ENCODE measurements around the gene SPECC1L.
A peak's percentile ranks its signal among the peaks of the same experiment; 100 is the strongest.
"Not testable (repeated sequence)": the region's sequence is repeated elsewhere in the genome, so short reads cannot be mapped to it uniquely, and the experiment has no call there.

SPECC1L gene, protein sequence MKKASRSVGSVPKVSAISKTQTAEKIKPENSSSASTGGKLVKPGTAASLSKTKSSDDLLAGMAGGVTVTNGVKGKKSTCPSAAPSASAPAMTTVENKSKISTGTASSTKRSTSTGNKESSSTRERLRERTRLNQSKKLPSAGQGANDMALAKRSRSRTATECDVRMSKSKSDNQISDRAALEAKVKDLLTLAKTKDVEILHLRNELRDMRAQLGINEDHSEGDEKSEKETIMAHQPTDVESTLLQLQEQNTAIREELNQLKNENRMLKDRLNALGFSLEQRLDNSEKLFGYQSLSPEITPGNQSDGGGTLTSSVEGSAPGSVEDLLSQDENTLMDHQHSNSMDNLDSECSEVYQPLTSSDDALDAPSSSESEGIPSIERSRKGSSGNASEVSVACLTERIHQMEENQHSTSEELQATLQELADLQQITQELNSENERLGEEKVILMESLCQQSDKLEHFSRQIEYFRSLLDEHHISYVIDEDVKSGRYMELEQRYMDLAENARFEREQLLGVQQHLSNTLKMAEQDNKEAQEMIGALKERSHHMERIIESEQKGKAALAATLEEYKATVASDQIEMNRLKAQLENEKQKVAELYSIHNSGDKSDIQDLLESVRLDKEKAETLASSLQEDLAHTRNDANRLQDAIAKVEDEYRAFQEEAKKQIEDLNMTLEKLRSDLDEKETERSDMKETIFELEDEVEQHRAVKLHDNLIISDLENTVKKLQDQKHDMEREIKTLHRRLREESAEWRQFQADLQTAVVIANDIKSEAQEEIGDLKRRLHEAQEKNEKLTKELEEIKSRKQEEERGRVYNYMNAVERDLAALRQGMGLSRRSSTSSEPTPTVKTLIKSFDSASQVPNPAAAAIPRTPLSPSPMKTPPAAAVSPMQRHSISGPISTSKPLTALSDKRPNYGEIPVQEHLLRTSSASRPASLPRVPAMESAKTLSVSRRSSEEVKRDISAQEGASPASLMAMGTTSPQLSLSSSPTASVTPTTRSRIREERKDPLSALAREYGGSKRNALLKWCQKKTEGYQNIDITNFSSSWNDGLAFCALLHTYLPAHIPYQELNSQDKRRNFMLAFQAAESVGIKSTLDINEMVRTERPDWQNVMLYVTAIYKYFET

GRCh38 chr22:24270556-24271385 is at the start of gene SPECC1L:
SPECC1L (plus strand) TSS chr22:24270831; CDS start chr22:24302232, 31,401 bp downstream.
- FAIRE-seq: no peak

DNA sequence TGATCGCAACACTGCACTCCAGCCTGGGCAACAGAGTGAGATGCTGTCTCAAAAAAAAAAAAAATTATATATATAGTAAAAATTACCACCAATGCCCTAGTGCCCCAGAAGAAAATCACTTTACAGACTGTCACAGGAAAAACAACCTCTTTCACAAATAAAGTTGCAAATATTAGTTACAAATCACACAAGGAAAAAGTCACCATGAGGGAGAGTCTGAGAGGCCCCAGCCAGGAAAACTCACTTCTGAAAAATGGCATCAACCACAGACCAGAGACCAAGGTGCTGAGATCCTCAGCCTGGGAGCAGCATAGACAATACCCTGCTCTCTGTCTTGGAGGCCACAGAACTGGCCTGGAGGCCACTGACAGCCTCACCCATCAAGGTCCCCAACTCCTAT is 46.2 kb upstream of the SPECC1L start:
- FAIRE-seq (no peak), DNase-seq (ENCODE audit: insufficient read length, low spot score) (no peak)

More at GRCh38 chr22:24270556-24271385, at the start of gene SPECC1L:
- peak; percentile 83 for DNase-seq (ENCODE audit: insufficient read length, low spot score)

GRCh38 chr22:24225044-24225601 is 45.5 kb upstream of the SPECC1L start:
- FAIRE-seq (no peak), DNase-seq (ENCODE audit: insufficient read length, low spot score) (no peak)

DNA sequence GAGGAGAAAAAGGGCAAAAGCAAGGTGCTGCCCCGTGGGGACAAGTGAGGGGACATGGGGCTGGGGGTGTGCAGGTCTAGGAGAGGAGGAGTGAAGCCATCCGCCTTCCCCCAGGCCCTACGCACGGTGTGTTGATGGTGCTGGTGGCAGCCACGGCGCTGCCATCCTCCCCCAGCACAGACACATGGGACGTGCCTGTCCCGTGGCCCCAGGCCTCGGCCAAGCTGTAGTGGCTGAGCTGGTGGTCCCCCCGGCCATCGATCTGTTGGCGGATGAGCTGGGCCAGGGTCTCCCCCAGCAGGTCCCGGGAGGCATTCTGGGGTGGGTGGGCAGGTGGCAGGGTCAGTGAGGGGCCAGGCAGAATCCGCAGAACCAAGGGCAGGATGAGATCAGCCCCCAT is 44.7 kb upstream of the SPECC1L start:
- DNase-seq (ENCODE audit: insufficient read length, low spot score) (no peak), FAIRE-seq (no peak)

DNA sequence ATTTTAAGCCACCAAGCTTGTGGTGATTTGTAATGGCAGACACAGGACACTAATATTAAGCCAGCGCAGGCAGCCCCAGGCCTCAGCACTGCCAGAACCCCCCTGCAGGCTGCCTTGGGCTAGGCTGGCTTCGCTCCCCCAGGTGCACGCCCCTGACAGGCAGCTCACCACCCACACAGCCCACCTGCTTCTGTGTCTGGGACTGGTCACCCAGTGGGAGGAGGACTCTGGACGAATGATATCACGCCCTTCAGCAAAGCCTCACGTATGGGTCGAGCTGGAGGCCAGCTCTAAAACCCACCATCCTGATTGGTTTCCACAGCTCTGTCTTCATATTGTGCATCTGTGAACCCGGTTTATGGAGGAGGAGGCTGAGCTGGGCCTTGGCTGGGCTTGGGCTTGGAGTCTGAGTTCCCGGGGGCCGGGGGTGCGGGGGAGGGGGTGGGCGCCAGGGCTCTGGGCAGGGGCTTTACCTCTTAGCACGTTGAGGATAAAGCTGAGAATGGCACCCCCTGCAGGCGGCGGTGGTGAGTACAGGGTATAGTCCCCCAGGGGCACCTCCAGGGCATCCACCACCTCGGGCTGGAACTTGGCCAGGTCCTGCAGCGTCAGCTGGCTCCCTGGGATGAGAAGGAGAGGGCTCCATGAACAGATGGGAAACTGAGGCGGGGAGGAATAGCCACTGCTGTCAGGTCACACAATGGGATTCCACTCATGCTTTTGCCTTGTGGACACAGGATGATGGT is 39.5 kb upstream of the SPECC1L start:
- DNase-seq (ENCODE audit: insufficient read length, low spot score): no peak
- no peak for FAIRE-seq

GRCh38 chr22:24231706-24232105 is 38.9 kb upstream of the SPECC1L start:
- no peak for FAIRE-seq
- DNase-seq (ENCODE audit: insufficient read length, low spot score): no peak

DNA sequence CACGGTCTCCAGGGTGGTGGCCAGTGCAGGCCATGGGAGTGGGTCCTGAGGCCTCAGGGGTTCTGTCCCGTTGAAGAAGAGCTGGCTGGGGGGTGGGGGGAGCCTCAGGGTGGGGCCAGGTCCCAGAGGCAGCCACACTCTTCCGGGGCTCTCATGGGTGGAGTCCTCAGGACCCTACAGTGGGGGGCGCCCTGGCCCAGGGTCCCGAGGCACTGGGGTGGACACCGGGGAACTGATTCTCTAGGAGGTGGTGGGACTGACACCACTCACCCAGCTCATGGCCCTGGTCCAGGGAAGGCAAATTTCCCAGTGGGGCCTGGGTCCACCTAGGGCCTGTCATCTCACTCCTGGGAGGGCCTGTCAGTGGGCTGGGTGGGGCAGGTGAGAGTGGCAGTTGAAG is 38.5 kb upstream of the SPECC1L start:
- FAIRE-seq: no peak
- DNase-seq (ENCODE audit: insufficient read length, low spot score): no peak

DNA sequence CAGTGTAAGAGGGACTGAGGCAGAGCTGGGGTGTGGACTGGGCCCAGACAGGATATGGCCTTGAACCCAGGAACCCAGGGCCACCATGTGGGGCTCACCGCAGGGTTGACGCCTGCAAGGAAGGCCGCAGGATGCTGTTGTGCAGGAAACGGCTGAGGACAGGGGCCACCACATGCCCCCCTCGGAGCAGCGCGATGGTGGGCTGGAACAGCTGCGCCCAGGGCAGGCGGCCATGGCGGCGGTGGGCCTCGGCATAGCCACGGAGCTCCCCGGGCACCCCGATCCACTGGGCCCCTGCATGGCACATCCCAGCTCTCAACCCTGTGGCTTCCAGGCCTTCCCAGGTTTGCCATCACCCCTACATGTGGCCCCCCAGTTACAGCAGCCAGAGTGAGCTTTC is 37.9 kb upstream of the SPECC1L start:
- DNase-seq (ENCODE audit: insufficient read length, low spot score): no peak
- FAIRE-seq: no peak

GRCh38 chr22:24233235-24233634 is 37.4 kb upstream of the SPECC1L start:
- no peak for DNase-seq (ENCODE audit: insufficient read length, low spot score)

DNA sequence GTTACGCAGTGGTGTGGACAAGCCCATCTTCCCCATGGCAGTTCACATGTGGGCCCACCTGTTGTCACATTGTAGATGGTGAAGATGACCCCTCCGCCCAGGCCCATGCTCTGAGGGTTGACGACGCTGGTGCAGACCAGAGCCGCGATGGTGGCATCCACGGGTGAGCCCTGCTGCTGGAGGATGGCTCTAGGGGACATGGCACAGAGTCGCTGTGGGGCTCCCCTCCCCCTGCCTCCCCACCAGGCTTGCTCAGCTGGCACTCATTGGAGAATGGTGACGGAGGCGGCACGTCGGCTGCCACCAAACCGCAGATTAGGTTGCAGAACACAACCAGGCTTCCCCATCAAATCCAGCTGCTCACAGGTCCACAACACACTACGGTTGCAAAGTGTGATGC is 36.8 kb upstream of the SPECC1L start:
- DNase-seq (ENCODE audit: insufficient read length, low spot score): no peak
- no peak for FAIRE-seq

More at GRCh38 chr22:24233235-24233634, 37.4 kb upstream of the SPECC1L start:
- no peak for FAIRE-seq

GRCh38 chr22:24235315-24235714 is 35.3 kb upstream of the SPECC1L start:
- DNase-seq (ENCODE audit: insufficient read length, low spot score) (no peak), FAIRE-seq (no peak)

DNA sequence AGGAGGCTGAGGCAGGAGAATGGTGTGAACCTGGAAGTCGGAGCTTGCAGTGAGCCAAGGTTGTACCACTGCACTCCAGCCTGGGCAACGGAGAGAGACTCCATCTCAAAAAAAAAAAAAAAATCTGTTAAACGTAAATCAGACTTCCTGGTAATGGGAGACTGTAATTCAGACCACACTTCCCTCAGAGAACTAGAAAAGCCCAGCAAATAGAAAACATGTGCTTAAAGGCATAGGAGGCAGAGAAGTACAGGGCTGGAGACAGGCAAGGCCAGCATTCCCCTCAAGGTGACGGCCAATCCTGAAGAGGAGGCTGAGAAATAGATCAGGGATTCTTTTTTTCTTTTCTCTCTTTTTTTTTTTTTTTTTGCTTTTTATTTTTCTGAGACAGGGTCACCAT is 34.0 kb upstream of the SPECC1L start:
- FAIRE-seq (no peak), DNase-seq (ENCODE audit: insufficient read length, low spot score) (no peak)

- DNase-seq (ENCODE audit: insufficient read length, low spot score); FAIRE-seq: not testable (repeated sequence)
These were observed 32.4 kb upstream of the SPECC1L start for GRCh38 chr22:24238101-24238694.

DNA sequence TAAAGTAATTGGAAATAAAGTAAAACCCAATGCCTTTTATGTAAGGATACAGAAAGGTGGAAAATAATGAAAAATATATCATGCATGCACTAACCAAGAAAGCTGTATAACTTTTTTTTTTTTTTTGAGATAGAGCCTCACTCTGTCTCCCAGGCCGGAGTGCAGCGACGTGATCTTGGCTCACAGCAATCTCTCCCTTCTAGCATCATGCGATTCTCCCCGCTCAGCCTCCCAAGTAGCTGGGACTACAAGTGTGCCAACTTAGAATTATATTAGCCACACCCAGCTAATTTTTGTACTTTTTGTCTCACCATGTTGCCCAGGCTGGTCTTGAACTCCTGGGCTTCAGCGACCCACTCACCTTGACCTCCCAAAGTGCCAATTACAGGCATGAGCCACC is 30.2 kb upstream of the SPECC1L start:
- DNase-seq (ENCODE audit: insufficient read length, low spot score) (no peak), FAIRE-seq (no peak)

DNA sequence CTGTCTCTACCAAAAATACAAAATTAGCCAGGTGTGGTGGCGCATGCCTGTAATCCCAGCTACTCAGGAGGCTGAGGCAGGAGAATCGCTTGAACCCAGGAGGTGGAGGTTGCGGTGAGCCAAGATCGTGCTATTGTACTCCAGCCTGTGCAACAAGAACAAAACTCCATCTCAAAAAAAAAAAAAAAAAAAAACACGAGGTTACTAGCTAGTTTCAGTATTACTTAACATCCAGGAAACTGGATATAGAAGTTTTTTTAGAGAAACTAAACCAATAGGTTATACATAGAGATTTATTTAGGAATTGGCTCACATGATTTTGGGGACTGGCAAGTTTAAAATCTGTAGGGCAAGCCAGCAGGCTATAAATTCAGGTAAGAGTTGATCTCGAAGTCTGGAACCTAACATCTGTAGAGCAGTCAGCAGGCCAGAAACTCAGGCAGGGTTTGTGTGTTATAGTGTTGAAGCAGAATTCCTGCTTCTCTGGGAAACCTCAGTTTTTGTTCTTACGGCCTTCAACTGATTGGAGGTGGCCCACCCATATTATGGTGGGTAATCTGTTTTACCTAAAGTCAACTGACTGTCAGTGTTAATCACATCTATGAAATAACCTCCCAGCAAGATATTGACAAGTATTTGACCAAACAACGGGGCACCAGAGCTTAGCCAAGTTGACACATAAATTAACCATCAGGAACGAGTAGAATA is 29.5 kb upstream of the SPECC1L start:
- FAIRE-seq; DNase-seq (ENCODE audit: insufficient read length, low spot score): not testable (repeated sequence)

- not testable (repeated sequence) for FAIRE-seq; DNase-seq (ENCODE audit: insufficient read length, low spot score)
These were observed 27.2 kb upstream of the SPECC1L start for GRCh38 chr22:24243417-24243816.

DNA sequence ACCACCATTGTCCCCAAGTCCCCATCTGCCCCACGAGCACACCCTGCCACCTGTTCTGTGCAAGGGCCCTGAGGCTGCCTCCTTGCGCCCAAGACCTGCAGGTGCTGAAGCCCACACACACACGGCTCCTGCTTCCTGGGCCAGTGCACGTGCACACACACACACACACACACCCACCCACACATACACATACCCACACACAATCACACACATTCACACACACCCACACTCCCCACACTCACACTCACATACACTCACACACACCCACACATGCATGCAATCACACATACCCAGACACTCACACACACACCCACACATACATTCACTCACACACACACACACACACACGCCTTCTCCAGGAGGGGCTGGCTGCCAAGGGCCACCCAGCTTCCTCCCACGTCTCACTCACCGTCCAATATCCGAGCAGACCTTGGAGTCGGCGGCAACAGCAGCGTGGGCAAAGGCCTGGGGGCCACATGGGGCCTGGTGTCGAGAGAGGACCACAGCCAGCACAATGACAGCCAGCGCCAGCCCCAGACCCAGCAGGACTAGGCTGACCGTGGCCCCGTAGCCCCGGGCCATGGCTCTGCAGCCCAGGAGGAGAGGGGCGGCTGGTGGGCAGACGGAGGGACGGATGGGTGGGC is 26.4 kb upstream of the SPECC1L start:
- FAIRE-seq: peak; percentile 38
- DNase-seq (ENCODE audit: insufficient read length, low spot score): no peak

- not testable (repeated sequence) for DNase-seq (ENCODE audit: insufficient read length, low spot score); FAIRE-seq
These were observed 25.6 kb upstream of the SPECC1L start, which contains the start of gene GGT5 for GRCh38 chr22:24245030-24245431. GGT5 (minus strand) TSS chr22:24245082; CDS start chr22:24244725, 357 bp downstream.

All from HTR-8/SVneo (cell line).